ENCODE measurements around the gene SMG6. TPM values are rescaled to one million over a fixed set of nuclear protein-coding genes. Genes with fewer than 3 reads are reported as not detected.

Gene SMG6
- total and polyA plus RNA-seq, 2 donors (not counting 1 experiment from before 2014, with no cell fraction given), result 10.6 to 35.5 TPM

DNA sequence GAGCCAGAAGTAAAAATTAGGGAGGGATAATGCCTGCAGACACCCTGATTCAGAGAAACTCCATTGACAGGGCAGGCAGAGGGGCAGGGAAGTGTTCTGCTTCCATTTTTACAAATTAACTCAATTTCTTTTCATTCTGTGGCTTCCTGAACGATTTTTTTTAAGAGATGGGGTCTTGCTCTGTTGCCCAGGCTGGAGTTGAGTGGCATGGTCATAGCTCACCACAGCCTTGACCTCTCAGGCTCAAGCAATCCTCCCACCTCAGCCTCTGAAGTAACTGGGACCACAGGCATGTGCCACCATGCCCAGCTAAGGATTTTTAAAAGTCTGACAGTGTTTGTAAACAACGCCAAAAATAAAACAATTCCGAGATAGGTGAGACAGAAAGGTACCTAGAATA, 99.8 kb downstream of the SMG6 start:
- ATAC-seq (ENCODE audit: low read depth) (no peak), DNase-seq (no peak)
- Histone ChIP-seq H2AFZ (ENCODE audit: insufficient read depth, low read depth, low read length, poor library complexity, severe bottlenecking) (no peak overlapping the region), H3K27ac (ENCODE audit: low read length in 2 of 2) (no peak overlapping the region), H3K4me1 (ENCODE audit: control insufficient read depth in 2 of 2, insufficient read depth in 2 of 2, low read length in 2 of 2) (no peaks in the 10 kb centered on the region), H3K9ac (ENCODE audit: low read length) (no peak overlapping the region), H3K4me3 (ENCODE audit: control extremely low read depth in 1 of 5, extremely low read depth in 1 of 5, insufficient read depth in 1 of 5, low read depth in 2 of 5, low read length in 4 of 5) (no peak overlapping the region), H3K36me3 (replicated peaks in 1 of 2; ENCODE audit: control extremely low read depth in 1 of 2, control insufficient read depth in 1 of 2, extremely low read depth in 1 of 2, insufficient read depth in 2 of 2, low read length in 1 of 2) (peaks cover 0 to 2% of the 10 kb centered on the region in 2 experiments), H4K20me1 (ENCODE audit: control insufficient read depth, insufficient read depth, low read length, poor library complexity, severe bottlenecking) (no peaks in the 10 kb centered on the region), H3K4me2 (replicated peaks; ENCODE audit: low read depth, low read length, poor library complexity, severe bottlenecking) (no peak overlapping the region), H3K79me2 (ENCODE audit: control insufficient read depth, insufficient read depth, low read length) (no peaks in the 10 kb centered on the region), H3K27me3 (replicated peaks in 1 of 4; ENCODE audit: control extremely low read depth in 1 of 4, control insufficient read depth in 3 of 4, insufficient read depth in 4 of 4, low read length in 3 of 4) (no peaks in the 10 kb centered on the region), H3K9me3 (ENCODE audit: control extremely low read depth in 1 of 3, control insufficient read depth in 2 of 3, insufficient read depth in 1 of 3, low read length in 2 of 3) (no peaks in the 10 kb centered on the region)
- Mint-ChIP-seq H3K27me3 (no peaks in the 10 kb centered on the region), H3K4me1 (no peaks in the 10 kb centered on the region), H3K9me3 (ENCODE audit: insufficient read depth) (no peaks in the 10 kb centered on the region), H3K27ac (no peak overlapping the region), H3K4me3 (no peak overlapping the region)
- intact Hi-C loops (cut with micrococcal nuclease), result no loop called here
- ChIA-PET CTCF (interaction anchor here (1.7 kb wide), 1 partner anchor 41 kb away, joined by 5 read pairs; no protein-coding TSS in a partner anchor), POLR2A (no interaction called here)
- no CpG with 5 or more reads among the region's 3 CpGs for WGBS (ENCODE audit: insufficient coverage)
- TF ChIP-seq EZH2 (IDR thresholded peaks at IDR 0.05; ENCODE audit: borderline replicate concordance, insufficient read depth, low read depth, low read length, poor library complexity, severe bottlenecking), result no peak
- TF ChIP-seq, protein P1, sequence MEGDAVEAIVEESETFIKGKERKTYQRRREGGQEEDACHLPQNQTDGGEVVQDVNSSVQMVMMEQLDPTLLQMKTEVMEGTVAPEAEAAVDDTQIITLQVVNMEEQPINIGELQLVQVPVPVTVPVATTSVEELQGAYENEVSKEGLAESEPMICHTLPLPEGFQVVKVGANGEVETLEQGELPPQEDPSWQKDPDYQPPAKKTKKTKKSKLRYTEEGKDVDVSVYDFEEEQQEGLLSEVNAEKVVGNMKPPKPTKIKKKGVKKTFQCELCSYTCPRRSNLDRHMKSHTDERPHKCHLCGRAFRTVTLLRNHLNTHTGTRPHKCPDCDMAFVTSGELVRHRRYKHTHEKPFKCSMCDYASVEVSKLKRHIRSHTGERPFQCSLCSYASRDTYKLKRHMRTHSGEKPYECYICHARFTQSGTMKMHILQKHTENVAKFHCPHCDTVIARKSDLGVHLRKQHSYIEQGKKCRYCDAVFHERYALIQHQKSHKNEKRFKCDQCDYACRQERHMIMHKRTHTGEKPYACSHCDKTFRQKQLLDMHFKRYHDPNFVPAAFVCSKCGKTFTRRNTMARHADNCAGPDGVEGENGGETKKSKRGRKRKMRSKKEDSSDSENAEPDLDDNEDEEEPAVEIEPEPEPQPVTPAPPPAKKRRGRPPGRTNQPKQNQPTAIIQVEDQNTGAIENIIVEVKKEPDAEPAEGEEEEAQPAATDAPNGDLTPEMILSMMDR (IDR thresholded peaks at IDR 0.05), result no peak

DNA sequence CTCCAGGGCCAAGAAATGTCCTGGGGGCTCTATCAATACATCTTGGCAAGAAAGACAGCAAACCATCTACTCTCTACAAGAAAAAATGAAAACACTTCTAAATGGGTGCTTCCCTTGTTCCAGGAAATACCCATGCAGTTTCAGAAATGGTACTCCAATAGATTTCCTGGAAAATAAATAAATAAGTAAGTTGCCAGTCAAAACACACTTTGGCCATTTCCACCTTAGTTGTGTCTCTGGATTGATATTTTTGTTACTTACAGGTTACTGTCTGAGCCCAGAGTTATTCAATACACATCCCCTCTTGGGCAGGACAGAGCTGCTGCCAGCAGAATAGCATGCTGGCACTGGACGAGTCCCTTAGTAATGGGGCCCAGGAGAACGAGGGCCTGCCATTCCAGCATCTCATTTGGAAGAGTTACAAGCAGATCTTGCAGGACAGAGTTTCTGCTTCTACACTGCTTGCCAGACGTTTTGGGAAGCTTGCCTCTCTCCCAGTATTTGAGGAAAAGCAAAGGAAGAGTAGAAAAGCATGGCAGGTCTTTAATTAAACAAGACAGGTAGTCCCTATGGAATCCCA, 100.5 kb downstream of the SMG6 start:
- WGBS (ENCODE audit: insufficient coverage), result 100% methylated on average over 2 of the region's 3 CpGs

More for the DNA sequence above, 100.5 kb downstream of the SMG6 start:
- Histone ChIP-seq H2AFZ (ENCODE audit: insufficient read depth, low read depth, low read length, poor library complexity, severe bottlenecking) (no peak overlapping the region), H3K36me3 (replicated peaks in 1 of 2; ENCODE audit: control extremely low read depth in 1 of 2, control insufficient read depth in 1 of 2, extremely low read depth in 1 of 2, insufficient read depth in 2 of 2, low read length in 1 of 2) (peaks cover 0 to 2% of the 10 kb centered on the region in 2 experiments), H3K4me2 (replicated peaks; ENCODE audit: low read depth, low read length, poor library complexity, severe bottlenecking) (no peak overlapping the region), H3K4me3 (ENCODE audit: control extremely low read depth in 1 of 5, extremely low read depth in 1 of 5, insufficient read depth in 1 of 5, low read depth in 2 of 5, low read length in 4 of 5) (no peak overlapping the region), H3K27ac (ENCODE audit: low read length in 2 of 2) (no peak overlapping the region), H3K9ac (ENCODE audit: low read length) (no peak overlapping the region), H3K4me1 (ENCODE audit: control insufficient read depth in 2 of 2, insufficient read depth in 2 of 2, low read length in 2 of 2) (no peaks in the 10 kb centered on the region), H3K27me3 (replicated peaks in 1 of 4; ENCODE audit: control extremely low read depth in 1 of 4, control insufficient read depth in 3 of 4, insufficient read depth in 4 of 4, low read length in 3 of 4) (no peaks in the 10 kb centered on the region), H3K79me2 (ENCODE audit: control insufficient read depth, insufficient read depth, low read length) (no peaks in the 10 kb centered on the region), H4K20me1 (ENCODE audit: control insufficient read depth, insufficient read depth, low read length, poor library complexity, severe bottlenecking) (no peaks in the 10 kb centered on the region), H3K9me3 (ENCODE audit: control extremely low read depth in 1 of 3, control insufficient read depth in 2 of 3, insufficient read depth in 1 of 3, low read length in 2 of 3) (no peaks in the 10 kb centered on the region)
- Mint-ChIP-seq H3K4me3 (no peak overlapping the region), H3K4me1 (no peaks in the 10 kb centered on the region), H3K9me3 (ENCODE audit: insufficient read depth) (no peaks in the 10 kb centered on the region), H3K27me3 (no peaks in the 10 kb centered on the region), H3K27ac (no peak overlapping the region)
- ATAC-seq (ENCODE audit: low read depth) (no peak), DNase-seq (no peak)
- TF ChIP-seq, protein P1 (IDR thresholded peaks at IDR 0.05), result no peak
- no peak for TF ChIP-seq EZH2 (IDR thresholded peaks at IDR 0.05; ENCODE audit: borderline replicate concordance, insufficient read depth, low read depth, low read length, poor library complexity, severe bottlenecking)
- ChIA-PET POLR2A (no interaction called here), CTCF (no interaction called here)
- intact Hi-C loops (cut with micrococcal nuclease), result no loop called here

Data from B cell (primary cell).